CD4-positive, alpha-beta T cell (primary cell): ENCODE results near the gene PDLIM4. TPM values are rescaled to one million over a fixed set of nuclear protein-coding genes. Genes with fewer than 3 reads are reported as not detected.

Source experiments
- ATAC-seq: fragments of 200-7000 bp; cut with Tn5 transposase; one replicate; pipeline ENCODE4 v1.10.0; 2022; ENCODE audit warnings: mild to moderate bottlenecking; ENCODE audit not compliant: poor library complexity
- CTCF ChIA-PET: fragments of 350-600 bp; sonication (Branson Sonifier 250); formaldehyde crosslinking; loops from one replicate; lab custom pipeline; 2021; ENCODE audit warnings: antibody characterized with exemption, inconsistent platforms; lab: Charles Lee
- POLR2A ChIA-PET: fragments of 350-600 bp; sonication (Branson Sonifier 250); formaldehyde crosslinking; loops from one replicate; lab custom pipeline; 2021; ENCODE audit warnings: antibody characterized with exemption, inconsistent platforms; lab: Charles Lee
- DNase-seq, 14 experiments: peaks; one replicate each; pipeline ENCODE4 v3.0.0-alpha.2; 2013 to 2020; ENCODE audit warnings: mixed read lengths in 2 of 14
- H3K27ac ChIP-seq, 2 donors: one replicate each; pipeline versions ENCODE4 v1.5.1 to v1.7.0; 2013; ENCODE audit warnings: low read length in 2 of 2, low read depth in 1 of 2, mild to moderate bottlenecking in 1 of 2
- H3K27me3 ChIP-seq, 2 experiments: 1 replicate in 1 of 2; 2 replicates in 1 of 2; pipeline versions ENCODE4 v1.6.1 to v1.7.0; 2013; ENCODE audit warnings: low read length in 2 of 2, control low read depth in 1 of 2, mild to moderate bottlenecking in 1 of 2, moderate library complexity in 1 of 2; ENCODE audit not compliant: insufficient read depth in 2 of 2, control insufficient read depth in 1 of 2
- H3K36me3 ChIP-seq: one replicate; pipeline ENCODE4 v1.6.1; 2013; ENCODE audit warnings: low read length, control low read depth; ENCODE audit not compliant: insufficient read depth
- H3K4me1 ChIP-seq: one replicate; pipeline ENCODE4 v1.6.1; 2013; ENCODE audit warnings: low read length, control low read depth; ENCODE audit not compliant: insufficient read depth
- H3K4me3 ChIP-seq: one replicate; pipeline ENCODE4 v1.5.1; 2013; ENCODE audit warnings: mild to moderate bottlenecking, low read length, moderate library complexity
- H3K9me3 ChIP-seq, 2 experiments: 1 replicate in 1 of 2; 2 replicates in 1 of 2; pipeline versions ENCODE4 v1.6.1 to v1.7.0; 2013; ENCODE audit warnings: low read length in 2 of 2, mild to moderate bottlenecking in 2 of 2, control low read depth in 1 of 2, moderate library complexity in 1 of 2; ENCODE audit not compliant: control insufficient read depth in 1 of 2, insufficient read depth in 1 of 2
- H3K27ac Mint-ChIP-seq: one replicate; pipeline ENCODE4 v1.8.0; 2020; ENCODE audit warnings: mixed read lengths
- H3K27me3 Mint-ChIP-seq: one replicate; pipeline ENCODE4 v1.8.0; 2021; ENCODE audit warnings: mixed read lengths
- H3K36me3 Mint-ChIP-seq: one replicate; pipeline ENCODE4 v1.8.0; 2021; ENCODE audit warnings: low read depth, mixed read lengths
- H3K4me1 Mint-ChIP-seq: one replicate; pipeline ENCODE4 v1.8.0; 2021; ENCODE audit warnings: low read depth, mixed read lengths
- H3K4me3 Mint-ChIP-seq: one replicate; pipeline ENCODE4 v1.8.0; 2020; ENCODE audit warnings: mild to moderate bottlenecking, mixed read lengths
- H3K9me3 Mint-ChIP-seq: one replicate; pipeline ENCODE4 v1.8.0; 2020; ENCODE audit warnings: mixed read lengths
- CTCF ChIP-seq: fragments of 200-600 bp; IDR thresholded peaks from one replicate; pipeline ENCODE4 v1.8.0; 2022; ENCODE audit warnings: antibody characterized with exemption, mild to moderate bottlenecking
- intact Hi-C, 2 experiments: fragments of 100-400 bp; cut with DNase I in 1 of 2; cut with micrococcal nuclease in 1 of 2; formaldehyde crosslinking; loops; one replicate each; pipeline versions ENCODE4 v1.15.1 to v1.9.0; 2023 to 2025; cut with DNase I, micrococcal nuclease
- total RNA-seq, 174 experiments: library from RNA in 2 of 174; stranded (reverse) in 2 of 174; gene quantifications; one replicate each; pipeline ENCODE4 v1.2.3 and lab custom pipeline; 2021 to 2026

PDLIM4 gene
- total RNA-seq, 2 experiments from 2014 or later = not detected

GRCh38 chr5:132237670-132238069, 19.8 kb upstream of the PDLIM4 start:
- Mint-ChIP-seq H3K36me3 (no peaks in the 10 kb centered on the region), H3K27me3 (peaks cover under 1% of the 10 kb centered on the region), H3K4me1 (no peaks in the 10 kb centered on the region), H3K4me3 (no peak overlapping the region), H3K9me3 (peaks cover 6% of the 10 kb centered on the region), H3K27ac (no peak overlapping the region)
- Histone ChIP-seq H3K36me3 (no peaks in the 10 kb centered on the region), H3K27ac (no peak overlapping the region), H3K4me3 (no peak overlapping the region), H3K9me3 (no peaks in the 10 kb centered on the region), H3K4me1 (no peaks in the 10 kb centered on the region), H3K27me3 (peaks cover 0 to 2% of the 10 kb centered on the region in 2 experiments)
- POLR2A ChIA-PET = interaction anchor here (1.1 kb wide), 1 partner anchor 263 kb away, joined by 5 read pairs; no protein-coding TSS in a partner anchor
- intact Hi-C loops = loop anchor here (1.0 kb wide), 2 partner anchors 173 to 264 kb away; no protein-coding TSS in a partner anchor
- DNase-seq (no peak), ATAC-seq (no peak)
- CTCF ChIA-PET = interaction anchor here (1.1 to 1.4 kb wide), 4 partner anchors 20 to 583 kb away, joined by 4 to 8 read pairs (median 4); no protein-coding TSS in a partner anchor
- TF ChIP-seq CTCF = no peak

- DNase-seq = peak; percentile 36 to 76 (median 60)
- Mint-ChIP-seq H3K27ac (no peak overlapping the region), H3K27me3 (peaks cover 4% of the 10 kb centered on the region), H3K36me3 (no peaks in the 10 kb centered on the region), H3K4me3 (no peak overlapping the region), H3K9me3 (peaks cover 6% of the 10 kb centered on the region), H3K4me1 (no peaks in the 10 kb centered on the region)
- peak; percentile 80 for TF ChIP-seq CTCF
- Histone ChIP-seq H3K4me1 (no peaks in the 10 kb centered on the region), H3K27ac (no peak overlapping the region), H3K9me3 (peaks cover 0 to under 1% of the 10 kb centered on the region in 2 experiments), H3K36me3 (no peaks in the 10 kb centered on the region), H3K27me3 (peaks cover 0 to 2% of the 10 kb centered on the region in 2 experiments), H3K4me3 (no peak overlapping the region)
- intact Hi-C loops = loop anchor here (1.0 kb wide), 2 partner anchors 174 to 263 kb away; no protein-coding TSS in a partner anchor
- ATAC-seq = peak; percentile 67
- ChIA-PET POLR2A (interaction anchor here (0.7 to 1.1 kb wide), 2 partner anchors 56 to 263 kb away, joined by 3 to 5 read pairs; partner anchors contain the start of gene SLC22A4), CTCF (interaction anchor here (1.1 to 1.4 kb wide), 4 partner anchors 21 to 582 kb away, joined by 4 to 8 read pairs (median 4); no protein-coding TSS in a partner anchor)
Observed at GRCh38 chr5:132238169-132238744, 19.2 kb upstream of the PDLIM4 start.

GRCh38 chr5:132238901-132239500, 18.5 kb upstream of the PDLIM4 start:
- DNase-seq = no peak
- POLR2A ChIA-PET = no interaction called here
- no peaks in the 10 kb centered on the region for H3K36me3 ChIP-seq
- no peak for TF ChIP-seq CTCF
- no peak for ATAC-seq
- peaks cover 5 to 8% of the 10 kb centered on the region in 2 experiments for H3K9me3 ChIP-seq
- CTCF ChIA-PET = interaction anchor here (1.1 to 1.2 kb wide), 2 partner anchors 33 to 581 kb away, joined by 4 read pairs; no protein-coding TSS in a partner anchor
- intact Hi-C loops = loop anchor here (1.0 kb wide), 2 partner anchors 175 to 262 kb away; no protein-coding TSS in a partner anchor
- no peaks in the 10 kb centered on the region for H3K27me3 ChIP-seq
- no peak overlapping the region for H3K4me3 Mint-ChIP-seq
- H3K9me3 Mint-ChIP-seq = peaks cover 6% of the 10 kb centered on the region
- peaks cover 4% of the 10 kb centered on the region for H3K27me3 Mint-ChIP-seq
- H3K27ac Mint-ChIP-seq = no peak overlapping the region
- no peak overlapping the region for H3K27ac ChIP-seq
- no peak overlapping the region for H3K4me3 ChIP-seq
- H3K4me1 ChIP-seq = no peaks in the 10 kb centered on the region
- H3K4me1 Mint-ChIP-seq = no peaks in the 10 kb centered on the region
- H3K36me3 Mint-ChIP-seq = no peaks in the 10 kb centered on the region
